GM18909 (cell line): Measurements from ENCODE around the gene FBXL5.
A peak's percentile ranks its signal among the peaks of the same experiment; 100 is the strongest.

ENCODE experiments used
- ATAC-seq: cut with Tn5 transposase; IDR thresholded peaks from one replicate; pipeline ENCODE4 v1.9.1; 2021; ENCODE audit warnings: mild to moderate bottlenecking; ENCODE audit not compliant: unreplicated experiment, poor library complexity

FBXL5 gene, protein sequence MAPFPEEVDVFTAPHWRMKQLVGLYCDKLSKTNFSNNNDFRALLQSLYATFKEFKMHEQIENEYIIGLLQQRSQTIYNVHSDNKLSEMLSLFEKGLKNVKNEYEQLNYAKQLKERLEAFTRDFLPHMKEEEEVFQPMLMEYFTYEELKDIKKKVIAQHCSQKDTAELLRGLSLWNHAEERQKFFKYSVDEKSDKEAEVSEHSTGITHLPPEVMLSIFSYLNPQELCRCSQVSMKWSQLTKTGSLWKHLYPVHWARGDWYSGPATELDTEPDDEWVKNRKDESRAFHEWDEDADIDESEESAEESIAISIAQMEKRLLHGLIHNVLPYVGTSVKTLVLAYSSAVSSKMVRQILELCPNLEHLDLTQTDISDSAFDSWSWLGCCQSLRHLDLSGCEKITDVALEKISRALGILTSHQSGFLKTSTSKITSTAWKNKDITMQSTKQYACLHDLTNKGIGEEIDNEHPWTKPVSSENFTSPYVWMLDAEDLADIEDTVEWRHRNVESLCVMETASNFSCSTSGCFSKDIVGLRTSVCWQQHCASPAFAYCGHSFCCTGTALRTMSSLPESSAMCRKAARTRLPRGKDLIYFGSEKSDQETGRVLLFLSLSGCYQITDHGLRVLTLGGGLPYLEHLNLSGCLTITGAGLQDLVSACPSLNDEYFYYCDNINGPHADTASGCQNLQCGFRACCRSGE

DNA sequence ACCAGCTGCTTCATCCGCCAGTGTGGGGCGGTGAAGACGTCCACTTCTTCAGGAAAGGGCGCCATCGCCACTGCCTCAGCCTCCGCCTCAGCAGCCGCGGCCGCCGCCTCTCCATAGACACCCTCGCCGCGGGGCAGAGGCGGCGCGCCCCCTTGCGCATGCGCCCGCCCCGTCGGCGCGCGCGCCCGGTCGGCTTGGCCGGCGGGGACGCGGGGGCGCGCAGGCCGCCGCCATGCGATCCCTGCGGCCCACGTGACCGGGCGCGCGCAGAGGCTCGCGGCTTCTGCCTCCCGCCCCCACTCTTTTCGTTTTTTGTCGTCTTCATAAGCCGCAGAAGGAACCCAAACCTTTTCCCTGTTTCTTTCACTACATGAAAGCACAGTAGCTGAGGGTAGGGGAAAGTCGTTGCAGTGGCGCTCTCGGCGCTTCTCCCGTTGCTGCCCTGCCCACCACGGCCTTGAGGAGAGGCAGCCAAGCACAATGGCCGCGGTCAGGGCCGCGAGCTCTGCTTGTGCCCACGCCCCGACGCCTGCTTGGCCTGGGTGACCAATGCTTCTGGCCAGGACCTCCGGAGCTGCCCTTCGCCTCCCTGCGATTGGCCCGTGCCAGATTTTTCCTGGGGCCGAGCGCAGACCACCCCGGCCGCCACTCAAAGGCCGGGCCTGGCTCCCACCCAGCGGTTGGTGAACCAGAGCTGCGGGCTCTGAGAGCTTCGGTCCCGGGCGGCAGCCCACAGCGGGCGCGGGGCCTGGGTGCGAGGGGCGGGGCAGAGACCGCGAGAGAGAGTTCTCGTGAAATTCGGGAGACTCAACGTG lies at the start of gene FBXL5:
Gene FBXL5 (minus strand): TSS at position 135 of the 815 bp plus-strand sequence. CDS start 70 bp downstream, at position 65.
- peak; percentile 75 for ATAC-seq

DNA sequence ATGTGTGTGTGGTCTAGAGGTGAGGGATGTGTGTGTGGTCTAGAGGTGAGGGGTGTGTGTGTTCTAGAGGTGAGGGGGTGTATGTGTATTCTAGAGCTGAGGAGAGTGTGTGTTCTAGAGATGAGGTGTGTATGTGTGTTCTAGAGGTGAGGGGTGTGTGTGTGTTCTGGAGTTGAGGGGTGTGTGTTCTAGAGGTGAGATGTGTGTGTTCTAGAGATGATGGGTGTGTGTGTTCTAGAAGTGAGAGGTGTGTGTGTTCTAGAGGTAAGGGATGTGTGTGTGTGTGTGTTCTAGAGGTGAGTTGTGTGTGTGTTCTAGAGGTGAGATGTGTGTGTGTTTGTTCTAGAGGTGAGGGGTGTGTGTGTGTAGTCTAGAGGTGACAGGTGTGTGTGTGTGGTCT lies 49.0 kb upstream of the FBXL5 start:
- no peak for ATAC-seq

DNA sequence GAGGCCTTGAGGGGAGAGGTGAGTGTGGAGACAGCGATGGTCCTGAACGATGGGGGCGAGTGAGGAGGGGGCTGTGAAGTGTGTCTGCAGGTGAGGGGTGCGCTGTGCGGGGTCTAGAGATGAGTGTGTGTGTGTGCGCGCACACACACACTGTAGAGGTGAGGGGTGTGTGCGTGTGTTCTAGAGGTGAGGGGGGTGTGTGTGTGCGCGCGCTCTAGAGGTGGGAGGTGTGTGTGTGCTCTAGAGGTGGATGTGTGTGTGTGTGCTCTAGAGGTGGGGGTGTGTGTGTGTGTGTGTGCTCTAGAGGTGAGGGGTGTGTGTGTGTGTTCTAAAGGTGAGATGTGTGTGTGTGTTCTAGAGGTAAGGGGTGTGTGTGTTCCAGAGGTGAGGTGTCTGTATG lies 48.3 kb upstream of the FBXL5 start:
- ATAC-seq: no peak

DNA sequence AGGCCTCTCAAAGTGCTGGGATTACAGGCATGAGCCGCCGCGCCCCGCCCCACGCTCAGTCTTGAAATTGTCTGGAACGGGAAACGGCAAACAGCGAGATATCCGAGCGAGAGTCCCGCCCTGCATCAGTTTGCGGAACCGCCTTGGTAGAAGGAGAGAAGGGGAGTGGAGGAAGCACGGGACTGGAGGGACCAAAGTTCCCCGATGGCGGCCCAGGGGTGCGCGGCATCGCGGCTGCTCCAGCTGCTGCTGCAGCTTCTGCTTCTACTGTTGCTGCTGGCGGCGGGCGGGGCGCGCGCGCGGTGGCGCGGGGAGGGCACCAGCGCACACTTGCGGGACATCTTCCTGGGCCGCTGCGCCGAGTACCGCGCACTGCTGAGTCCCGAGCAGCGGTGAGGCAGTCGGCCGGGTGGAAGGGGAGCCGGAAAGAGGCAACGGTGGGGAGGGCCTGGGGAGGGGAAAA lies 47.8 kb upstream of the FBXL5 start, which contains the start of gene BST1:
Gene BST1 (plus strand): TSS at position 125 of the 463 bp plus-strand sequence. CDS start 80 bp downstream, at position 205.
- no peak for ATAC-seq

DNA sequence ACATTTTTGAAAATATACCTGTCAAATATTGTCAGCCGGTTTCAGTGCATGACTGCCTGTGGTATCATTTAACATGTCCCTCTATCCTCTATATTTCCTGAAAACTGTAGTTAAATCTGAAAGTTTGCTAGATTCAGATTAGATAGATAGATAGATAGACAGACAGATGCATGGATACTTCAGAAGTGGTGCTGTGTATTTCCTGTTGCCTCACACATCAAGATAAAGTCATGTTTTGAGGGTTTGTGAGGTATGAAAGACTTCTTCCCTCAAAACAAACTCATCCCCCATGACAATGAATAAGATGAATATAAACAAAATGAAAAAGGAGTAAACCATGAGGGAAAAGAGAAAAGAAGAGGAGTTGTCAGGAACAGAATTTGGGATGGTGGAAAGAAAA lies 41.7 kb upstream of the FBXL5 start:
- no peak for ATAC-seq

DNA sequence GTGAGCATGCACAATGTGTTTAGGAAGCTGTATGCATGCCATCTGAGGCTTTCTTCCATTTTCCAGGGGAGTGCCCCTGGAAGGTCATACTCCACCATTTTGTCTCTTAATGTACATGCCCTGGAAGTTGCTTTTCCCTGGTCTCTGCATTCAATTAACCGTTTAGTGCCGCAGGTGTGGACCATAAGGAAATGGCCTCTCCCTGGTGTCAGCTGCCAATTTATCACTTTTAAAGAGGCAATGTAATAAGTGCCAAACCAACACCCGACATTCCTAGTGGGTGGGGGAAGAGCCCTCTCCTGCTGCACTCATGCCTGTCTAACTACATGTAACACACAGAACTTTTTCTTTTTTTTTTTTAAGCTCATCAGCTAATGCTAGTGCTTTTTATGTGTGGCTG lies 40.6 kb upstream of the FBXL5 start:
- ATAC-seq: no peak

DNA sequence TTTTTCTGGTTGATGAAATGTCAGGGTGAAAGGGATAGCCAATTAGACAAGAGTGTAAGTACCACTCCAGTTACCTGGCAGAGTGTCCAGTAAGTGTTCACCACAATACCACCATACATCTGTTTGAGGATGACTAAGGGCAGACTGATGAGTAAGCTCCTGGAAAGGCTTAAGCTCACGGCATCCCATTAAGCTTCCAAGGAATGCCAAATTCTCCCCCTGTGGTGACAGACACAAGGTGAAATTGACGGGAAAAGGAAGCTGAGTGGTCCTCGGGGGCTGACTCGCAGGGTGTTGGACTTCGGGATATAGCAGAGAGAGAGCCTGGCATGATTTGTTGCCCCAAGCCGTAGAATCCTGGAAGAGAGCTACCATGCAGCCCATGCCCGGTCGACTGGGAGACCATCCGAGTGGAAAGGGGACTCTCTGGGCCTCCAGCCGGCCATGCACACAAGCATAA lies 40.1 kb upstream of the FBXL5 start:
- no peak for ATAC-seq

DNA sequence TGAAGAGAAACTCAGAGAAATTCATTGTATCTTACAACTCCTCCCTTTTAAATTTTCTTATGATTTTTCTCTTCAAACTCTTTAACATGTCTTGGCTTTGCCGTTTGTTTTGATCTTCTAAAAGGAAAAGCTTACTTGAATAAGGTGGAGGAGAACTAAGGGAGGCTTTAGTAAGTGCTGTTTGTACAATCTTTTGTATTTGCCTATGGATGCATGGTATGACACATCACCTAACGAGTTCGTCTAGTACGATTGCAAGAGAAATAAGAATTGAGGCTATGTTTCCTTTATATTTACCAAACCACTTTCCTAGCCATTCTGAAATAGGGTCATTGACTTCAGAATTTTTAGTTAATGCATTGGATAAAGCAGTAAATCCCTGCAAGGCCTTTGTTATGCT lies 39.3 kb upstream of the FBXL5 start:
- ATAC-seq: no peak

DNA sequence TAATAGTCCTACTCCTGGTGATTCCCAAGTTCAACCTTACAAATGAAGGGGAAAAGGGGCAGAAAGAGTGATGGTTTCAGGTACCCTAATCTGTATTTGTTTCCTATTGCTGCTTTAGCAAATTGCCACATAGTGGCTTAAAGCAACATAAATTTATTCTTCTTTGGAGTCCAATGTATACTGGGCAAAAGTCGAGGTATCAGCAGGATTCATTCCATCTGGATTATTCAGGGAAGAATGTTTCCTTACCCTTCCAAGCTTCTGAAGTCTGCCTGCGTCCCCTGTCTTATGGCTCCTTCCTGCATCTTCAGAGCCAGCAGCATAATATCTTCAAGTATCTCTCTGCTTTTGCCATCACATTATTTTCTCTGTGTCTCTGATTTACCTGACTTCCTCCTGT lies 37.4 kb upstream of the FBXL5 start:
- no peak for ATAC-seq

DNA sequence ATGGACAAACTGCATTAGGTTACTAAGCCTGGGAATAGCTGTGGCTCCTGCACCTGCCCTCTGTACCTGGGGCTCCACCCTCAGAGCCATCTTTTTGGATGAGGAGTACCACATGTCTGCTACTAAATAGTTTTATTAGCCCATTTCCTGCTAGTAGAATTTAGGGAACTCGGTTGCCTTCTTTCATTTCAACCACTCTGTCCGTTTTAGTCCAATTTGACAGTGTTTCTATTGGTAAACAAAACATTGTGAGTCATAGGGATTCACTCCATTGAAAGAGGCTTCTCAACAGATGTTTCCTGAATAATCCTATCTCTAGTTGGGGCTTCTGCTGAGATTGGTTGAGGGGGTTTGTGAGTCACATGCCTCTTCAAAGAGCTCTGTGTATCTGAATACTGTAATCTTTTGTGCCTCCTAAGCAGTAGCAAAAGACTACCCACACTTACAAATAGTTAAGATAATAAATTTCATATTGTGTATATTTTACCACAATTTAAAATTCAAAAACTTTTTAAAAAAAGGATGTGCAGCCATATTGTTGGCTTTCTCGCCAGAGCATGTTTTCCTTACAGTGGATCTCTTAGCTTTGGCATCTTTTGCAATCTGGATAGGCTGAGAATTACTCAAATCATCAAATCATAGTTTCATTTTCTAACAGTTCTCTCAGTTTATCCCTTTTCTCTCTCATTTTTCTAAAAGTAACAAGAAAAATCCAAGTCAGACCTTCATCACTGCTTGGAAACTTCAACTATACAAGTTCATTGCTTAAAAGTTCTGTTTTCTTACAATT lies 36.4 kb upstream of the FBXL5 start:
- no peak for ATAC-seq

DNA sequence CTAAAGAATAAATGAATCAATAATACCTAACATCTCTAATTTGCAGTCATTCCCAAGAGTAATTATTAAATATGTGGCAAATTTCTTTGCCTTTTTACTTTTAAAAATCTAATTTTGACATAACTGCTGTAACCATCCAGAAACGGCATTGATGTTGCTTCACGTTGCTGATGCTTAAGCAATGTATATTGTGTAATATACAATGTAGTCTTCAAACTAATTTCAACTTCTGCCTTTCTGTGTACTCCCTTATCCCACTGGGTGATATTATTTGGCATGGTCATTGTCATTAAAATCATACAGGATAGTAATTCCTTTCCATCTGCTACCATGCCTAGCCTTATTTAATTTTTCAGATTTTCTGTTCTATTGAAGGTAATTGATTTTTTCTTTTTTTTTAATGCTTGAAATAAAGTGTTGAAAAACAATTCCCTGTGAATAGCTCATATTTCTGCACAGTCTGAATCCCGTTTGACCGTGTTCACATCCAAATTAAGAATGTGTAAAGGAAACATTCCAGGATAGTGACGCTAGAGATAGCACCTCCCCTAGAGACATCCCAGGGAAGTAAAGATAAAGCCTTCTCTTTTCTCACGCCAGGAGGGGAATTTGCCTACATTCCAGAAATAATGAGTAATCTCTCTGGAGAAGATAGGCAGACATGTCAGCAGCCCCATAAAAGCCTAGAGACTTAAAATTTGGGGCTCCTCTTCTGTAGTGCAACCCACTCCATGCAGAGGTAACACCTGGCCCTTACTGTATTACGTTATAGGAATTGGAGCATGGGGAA lies 35.1 kb upstream of the FBXL5 start:
- no peak for ATAC-seq

DNA sequence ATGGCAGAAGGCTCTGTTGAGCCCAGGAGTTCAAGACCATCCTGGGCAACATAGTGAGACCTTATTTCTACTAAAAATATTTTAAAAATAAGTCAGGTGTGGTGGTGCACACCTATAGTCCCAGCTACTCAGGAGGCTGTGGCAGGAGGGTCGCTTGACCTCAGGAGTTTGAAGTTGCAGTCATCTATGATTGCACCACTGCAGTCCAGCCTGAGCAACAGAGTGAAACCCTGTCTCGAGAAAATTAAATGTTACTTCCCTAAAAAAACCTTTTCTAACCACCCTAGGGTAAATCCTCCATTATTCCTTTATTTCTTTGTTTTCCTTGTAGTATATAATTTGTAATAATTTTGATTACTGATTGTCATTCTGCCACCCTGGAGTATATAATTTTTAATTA lies 34.4 kb upstream of the FBXL5 start:
- no peak for ATAC-seq

DNA sequence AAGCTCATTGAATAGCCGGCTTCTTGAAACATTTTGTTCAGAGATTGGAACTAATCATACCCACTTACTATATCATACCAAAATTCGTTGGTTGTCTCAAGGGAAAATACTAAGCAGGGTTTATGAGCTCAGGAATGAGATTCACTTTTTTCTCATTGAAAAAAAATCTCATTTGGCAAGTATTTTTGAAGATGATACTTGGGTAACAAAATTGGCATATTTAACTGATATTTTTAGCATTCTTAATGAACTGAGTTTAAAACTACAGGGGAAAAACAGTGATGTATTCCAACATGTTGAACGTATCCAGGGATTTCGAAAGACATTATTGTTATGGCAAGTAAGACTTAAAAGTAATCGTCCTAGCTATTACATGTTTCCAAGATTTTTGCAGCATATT lies 32.9 kb upstream of the FBXL5 start:
- no peak for ATAC-seq

DNA sequence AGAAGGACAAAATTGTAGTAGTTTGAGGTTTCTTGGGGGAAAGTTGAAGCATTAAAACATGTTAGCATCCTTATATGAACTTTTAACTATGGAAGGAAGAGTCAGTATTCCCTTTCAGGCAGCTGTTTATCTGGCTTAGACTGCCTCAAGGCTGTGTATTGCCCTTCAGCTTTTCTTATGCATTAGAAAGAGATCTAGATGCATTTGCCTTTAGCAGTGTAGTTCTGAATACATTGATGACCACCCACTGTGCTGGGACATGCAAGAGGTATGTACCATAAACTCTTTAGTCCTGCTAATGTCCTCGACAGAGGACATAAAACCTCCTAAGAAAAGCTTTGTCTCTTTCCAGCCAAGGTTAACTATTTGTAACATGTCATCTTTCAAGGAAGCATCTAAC lies 29.3 kb upstream of the FBXL5 start:
- ATAC-seq: no peak

DNA sequence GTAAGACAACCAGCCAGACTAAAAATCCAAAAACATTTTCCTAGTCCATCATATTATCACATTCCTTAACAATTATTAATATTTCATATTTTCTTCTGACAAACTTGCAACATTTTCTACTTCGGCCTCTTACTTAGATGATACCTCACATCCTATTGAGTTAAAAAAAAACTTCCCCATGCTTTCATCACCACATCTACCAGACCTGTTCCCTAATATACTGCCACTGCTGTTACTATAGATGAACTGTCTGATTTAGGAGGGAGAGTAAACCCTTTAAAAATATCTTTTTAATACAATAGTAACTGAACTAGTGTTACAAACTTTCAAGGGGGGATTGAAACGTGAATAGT lies 28.0 kb upstream of the FBXL5 start:
- ATAC-seq: no peak

DNA sequence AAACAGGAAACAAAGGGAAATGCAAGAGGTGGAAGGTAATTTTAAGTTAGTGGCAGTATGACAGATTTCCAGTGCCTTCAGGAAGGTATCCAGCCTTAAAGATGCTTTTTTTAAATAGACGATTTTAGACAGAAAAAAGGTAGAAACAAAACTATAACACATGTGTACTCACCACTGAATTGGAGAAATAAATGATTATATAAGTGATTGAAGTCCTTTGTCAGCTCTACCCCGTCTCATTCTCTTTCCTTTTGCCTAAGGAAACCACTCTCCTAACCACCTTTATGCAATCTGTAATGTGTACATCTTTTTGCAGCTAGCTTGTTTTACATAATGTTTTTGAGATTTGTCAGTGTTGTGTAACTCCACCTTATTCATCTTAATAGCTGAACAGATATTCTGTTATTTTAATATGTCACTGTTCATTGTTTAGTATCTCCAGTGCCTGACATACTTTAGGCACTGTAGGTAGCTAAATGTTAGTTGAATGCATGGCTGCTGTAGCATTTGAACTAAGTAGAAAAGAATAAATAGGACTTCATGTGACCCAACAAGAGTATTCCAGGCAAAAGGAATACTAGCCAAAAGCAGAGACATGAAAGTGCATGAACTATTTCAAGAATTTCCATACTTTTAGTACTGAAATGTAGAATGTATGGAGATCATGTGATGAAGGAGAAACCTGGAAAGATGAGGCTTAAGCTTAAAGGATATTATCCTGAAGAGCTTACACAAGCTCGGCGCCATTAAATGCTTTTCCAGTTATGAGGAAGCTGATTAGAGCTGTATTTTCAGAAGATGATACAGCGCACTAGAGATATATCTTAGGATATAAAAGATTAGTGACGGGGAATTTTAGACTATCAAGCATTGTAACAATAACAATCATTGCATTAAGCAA lies 27.3 kb upstream of the FBXL5 start:
- ATAC-seq: peak; percentile 7

DNA sequence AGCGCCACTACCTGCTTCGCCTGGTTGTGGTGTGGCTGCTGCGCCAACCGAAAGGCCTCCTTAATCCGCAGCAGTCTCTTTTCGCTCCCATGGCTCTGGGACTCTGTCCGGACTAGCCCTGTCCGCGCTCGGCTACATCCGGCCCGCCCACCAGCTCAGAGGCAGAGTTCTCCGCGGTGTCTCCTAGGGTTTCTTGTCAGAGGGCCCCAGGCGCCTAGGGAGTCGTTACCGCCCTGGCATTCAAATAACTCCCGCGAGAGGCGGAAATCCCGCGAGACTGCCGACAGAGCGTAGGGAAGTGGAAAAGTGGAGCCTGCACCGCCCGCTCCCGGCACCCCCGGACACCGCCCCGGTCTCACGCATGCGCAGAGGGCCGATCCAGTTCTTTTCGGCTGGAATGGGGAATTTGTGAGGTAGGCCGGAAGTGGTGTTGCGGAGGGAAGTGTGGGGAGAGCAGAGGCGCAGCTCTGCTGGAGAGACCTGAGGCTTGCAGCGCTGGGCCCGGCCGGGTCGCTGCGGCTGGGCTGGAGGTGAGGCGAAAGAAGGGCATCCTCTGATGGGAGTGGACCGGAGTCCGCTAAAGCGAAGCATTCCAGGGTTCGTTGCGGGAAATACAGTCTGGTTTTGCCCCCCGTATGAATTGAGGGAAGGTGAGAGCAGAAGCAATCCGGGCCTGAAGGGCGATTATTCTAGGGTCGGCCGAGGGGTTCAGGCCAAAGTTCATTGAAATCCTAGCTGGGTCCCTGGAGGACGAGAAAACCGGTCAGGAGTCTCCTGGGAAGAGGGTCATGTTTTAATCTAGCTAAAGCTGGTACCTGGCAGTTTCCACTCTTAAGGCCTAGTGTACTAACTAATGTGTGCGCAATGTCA lies 26.4 kb upstream of the FBXL5 start, which contains the start of gene FAM200B:
Gene FAM200B (plus strand): TSS at position 456 of the 870 bp plus-strand sequence. CDS start 5,151 bp downstream, outside the sequence.
- peak; percentile 95 for ATAC-seq
